LNCaP clone FGC (cell line): Measurements from ENCODE around the gene OR52H1.
"Not testable (repeated sequence)": the region's sequence is repeated elsewhere in the genome, so short reads cannot be mapped to it uniquely, and the experiment has no call there.

Source experiments
- DNase-seq: peaks from one replicate; pipeline ENCODE4 v3.0.0-alpha.2; 2011; ENCODE audit warnings: low read depth
- H3K4me3 ChIP-seq: 2 replicates; pipeline ENCODE4 v1.5.1; 2011; ENCODE audit warnings: mild to moderate bottlenecking, low read depth, low read length, control low read depth
- CTCF ChIP-seq: IDR thresholded peaks from 2 replicates; pipeline ENCODE4 v1.5.1; 2012; ENCODE audit warnings: mild to moderate bottlenecking; ENCODE audit not compliant: control insufficient read depth, insufficient read depth; ENCODE audit errors: extremely low read depth

The OR52H1 gene

GRCh38 chr11:5548440-5548839, at the start of gene OR52H1:
Gene OR52H1 (minus strand): TSS chr11:5548540. CDS start chr11:5545505, 3,035 bp downstream.
- no peak for DNase-seq
- H3K4me3 ChIP-seq: no peak within 1 kb of the TSS
- no peak for TF ChIP-seq CTCF

GRCh38 chr11:5597953-5598352, 49.6 kb upstream of the OR52H1 start:
- TF ChIP-seq CTCF: no peak
- H3K4me3 ChIP-seq: no peak overlapping the region
- no peak for DNase-seq

- TF ChIP-seq CTCF: no peak
- no peak within 1 kb of the TSS for H3K4me3 ChIP-seq
- DNase-seq: no peak
Measured at GRCh38 chr11:5596607-5597201, 48.4 kb upstream of the OR52H1 start, which contains the start of gene TRIM6. Gene TRIM6 (plus strand): TSS chr11:5596637. CDS start chr11:5596898, 261 bp downstream.

- no peak overlapping the region for H3K4me3 ChIP-seq
- no peak for DNase-seq
- TF ChIP-seq CTCF: no peak
Measured at GRCh38 chr11:5593146-5593545, 44.8 kb upstream of the OR52H1 start.

GRCh38 chr11:5592615-5593014, 44.3 kb upstream of the OR52H1 start:
- H3K4me3 ChIP-seq: no peak overlapping the region
- TF ChIP-seq CTCF: no peak
- DNase-seq: no peak

- no peak for TF ChIP-seq CTCF
- no peak for DNase-seq
- H3K4me3 ChIP-seq: no peak overlapping the region
Measured at GRCh38 chr11:5591613-5592012, 43.3 kb upstream of the OR52H1 start.

GRCh38 chr11:5589906-5590305, 41.6 kb upstream of the OR52H1 start:
- not testable (repeated sequence) for H3K4me3 ChIP-seq, DNase-seq

GRCh38 chr11:5584458-5584857, 36.1 kb upstream of the OR52H1 start:
- not testable (repeated sequence) for DNase-seq, H3K4me3 ChIP-seq
